NCI-H2029 treated with DMSO at 0.1 percent for 48 hours (cell line): ENCODE measurements around the gene RNU7-1.
"Not testable (repeated sequence)": the region's sequence is repeated elsewhere in the genome, so short reads cannot be mapped to it uniquely, and the experiment has no call there.

ENCODE experiments used
- DNase-seq: peaks from one replicate; lab custom pipeline; 2025; lab: John Stamatoyannopoulos, UW

Gene RNU7-1

GRCh38 chr12:6943722-6944380, at the start of gene RNU7-1, which contains the start of gene C12orf57:
Gene RNU7-1, plus strand, starts transcription at chr12:6943816.
Gene C12orf57, plus strand, starts transcription at chr12:6944022. Its CDS starts 100 bp downstream, at chr12:6944122.
- peak; percentile 98 for DNase-seq

GRCh38 chr12:6894321-6894720, 49.3 kb upstream of the RNU7-1 start:
- no peak for DNase-seq

DNA sequence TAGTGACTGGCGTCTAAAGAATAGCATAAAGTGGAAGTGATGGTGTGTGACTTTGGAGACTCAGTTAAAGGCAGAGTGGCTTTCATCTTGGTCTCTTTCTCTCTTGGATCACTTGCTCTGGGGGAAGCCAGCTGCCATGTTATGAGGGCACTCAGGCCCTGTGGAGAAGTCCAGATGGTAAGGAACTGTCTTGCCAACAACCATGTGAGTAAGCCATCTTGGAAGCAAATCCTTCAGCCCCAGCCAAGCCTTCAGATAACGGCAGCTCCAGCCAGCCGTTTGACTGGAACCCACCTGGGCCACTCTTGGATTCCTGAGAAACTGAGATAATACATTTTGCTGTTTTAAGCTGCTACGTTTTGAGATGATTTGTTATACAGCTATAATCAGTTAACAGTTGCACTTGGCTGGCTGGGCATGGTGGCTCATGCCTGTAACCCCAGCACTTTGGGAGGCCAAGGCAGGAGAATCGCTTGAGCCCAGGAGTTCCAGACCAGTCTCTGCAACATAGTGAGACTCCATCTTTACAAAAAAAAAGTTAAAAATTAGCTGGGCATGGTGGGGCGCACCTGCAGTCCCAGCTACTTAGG, 46.7 kb upstream of the RNU7-1 start:
- no peak for DNase-seq

GRCh38 chr12:6899427-6899826, 44.2 kb upstream of the RNU7-1 start:
- DNase-seq: no peak

DNA sequence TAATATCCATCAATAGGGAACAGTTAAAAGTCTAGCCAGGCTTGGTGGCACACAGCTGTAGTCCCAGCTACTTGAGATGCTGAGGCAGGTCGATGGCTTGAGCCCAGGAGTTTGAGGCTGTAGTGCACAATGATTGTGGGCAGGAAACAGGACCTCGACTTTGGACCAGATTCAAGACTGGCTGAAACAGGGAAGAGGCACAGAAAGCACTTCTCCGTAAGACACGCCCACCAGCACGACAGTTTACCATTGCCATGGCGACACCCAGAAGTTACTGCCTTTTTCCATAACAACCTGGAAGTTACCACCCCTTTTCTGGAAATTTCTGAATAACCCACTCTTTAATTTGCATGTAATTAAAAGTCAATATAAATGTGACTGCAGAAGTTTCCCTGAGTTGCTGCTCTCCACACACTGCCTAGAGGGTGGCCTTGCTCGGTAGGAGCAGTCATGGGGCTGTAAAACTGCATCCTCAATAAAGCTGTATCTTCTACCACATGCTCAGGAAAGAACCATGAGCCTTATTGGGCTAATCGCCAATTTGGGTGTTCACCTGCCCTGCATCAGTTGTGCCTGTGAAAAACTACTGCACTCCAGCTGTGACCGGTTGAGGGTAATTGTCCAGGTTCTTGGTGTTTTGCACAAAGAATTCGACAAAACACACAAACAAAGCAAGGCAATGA, 43.6 kb upstream of the RNU7-1 start:
- DNase-seq: peak; percentile 94

DNA sequence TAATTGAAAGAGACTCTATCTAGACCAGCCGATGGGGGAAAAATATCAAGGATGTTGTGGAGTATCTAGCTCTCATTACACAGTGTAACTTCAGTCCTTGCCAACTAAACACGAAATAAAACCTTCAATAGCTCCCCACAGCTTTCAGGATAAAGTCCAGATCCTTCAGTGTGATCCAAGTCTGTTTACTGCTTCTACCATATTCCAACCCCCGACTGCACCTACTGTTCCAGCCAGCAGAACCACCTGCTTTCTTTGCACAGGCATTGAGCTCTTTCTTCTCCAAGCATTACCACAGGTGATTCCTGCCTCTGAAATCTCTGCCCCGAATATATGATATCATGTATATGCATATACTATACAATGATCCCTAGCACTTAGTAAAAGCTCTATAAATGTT, 41.2 kb upstream of the RNU7-1 start:
- DNase-seq: no peak

- no peak for DNase-seq
These were observed 39.9 kb upstream of the RNU7-1 start for GRCh38 chr12:6903722-6904121.

DNA sequence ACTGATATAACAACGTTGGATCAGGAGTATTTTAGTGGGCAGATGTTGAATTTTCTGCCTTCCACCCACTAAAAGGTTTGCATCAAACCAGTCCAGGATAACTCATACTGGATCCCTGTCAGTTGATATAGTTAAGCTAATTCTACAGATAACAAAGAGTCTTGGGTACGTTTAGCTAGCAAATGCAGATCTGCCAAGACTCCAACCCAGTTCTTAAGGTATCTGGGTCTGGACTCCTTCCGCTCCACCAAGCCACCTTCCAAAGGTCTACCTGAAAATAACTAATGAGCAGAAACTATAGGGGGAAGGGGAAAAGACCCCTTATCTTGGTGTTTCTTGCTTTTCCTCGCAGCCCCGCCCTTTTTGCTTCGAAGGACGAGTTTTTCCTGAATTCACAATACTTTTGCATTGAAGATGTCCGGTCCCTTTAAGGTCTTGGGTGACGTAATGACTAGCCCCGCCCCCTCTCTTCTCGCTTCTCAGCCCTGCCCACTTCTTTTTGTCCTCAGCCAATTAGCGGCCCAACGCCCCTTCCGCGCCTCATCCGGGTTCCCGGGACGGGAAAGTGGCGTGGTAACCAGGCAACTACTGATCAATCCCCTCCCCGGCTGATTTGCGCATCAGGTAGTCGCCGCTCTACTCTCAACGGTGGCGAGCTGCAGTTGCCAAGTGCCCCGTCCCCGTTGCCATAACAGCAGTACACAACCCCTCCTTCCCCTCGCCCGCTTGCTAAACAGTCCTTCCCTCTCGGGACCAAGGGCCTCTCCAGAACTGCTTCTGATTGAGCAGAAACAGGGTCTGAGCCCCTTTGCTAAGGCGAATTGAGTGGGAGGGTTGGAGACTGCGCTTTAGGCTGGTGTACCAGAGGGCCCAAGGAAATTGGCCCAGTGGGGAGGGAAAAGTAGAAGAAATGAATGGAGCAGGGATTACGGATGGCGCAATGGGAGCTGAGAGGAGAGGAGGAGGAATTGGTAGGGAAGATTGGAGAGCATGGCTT, 39.0 kb upstream of the RNU7-1 start, which contains the start of gene LRRC23:
LRRC23 (plus strand) TSS at position 543 of the 997 bp plus-strand sequence. CDS start 812 bp downstream, outside the sequence.
- peak; percentile 91 for DNase-seq

GRCh38 chr12:6905414-6906040, 38.1 kb upstream of the RNU7-1 start:
- DNase-seq: no peak

DNA sequence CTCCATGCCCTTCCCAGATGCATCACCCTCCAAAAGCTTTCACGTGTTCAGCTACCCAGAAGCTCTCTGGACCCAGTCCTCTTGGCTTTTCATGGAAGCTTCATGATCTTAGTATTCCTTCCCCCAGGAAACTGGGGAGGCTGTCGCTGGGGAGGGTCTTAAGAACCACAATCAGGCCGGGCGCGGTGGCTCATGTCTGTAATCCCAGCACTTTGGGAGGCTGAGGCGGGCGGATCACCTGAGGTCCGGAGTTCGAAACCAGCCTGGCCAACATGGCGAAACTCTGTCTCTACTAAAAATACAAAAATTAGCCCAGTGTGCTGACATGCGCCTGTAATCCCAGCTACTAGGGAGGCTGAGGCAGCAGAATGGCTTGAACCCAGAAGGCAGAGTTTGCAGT, 35.5 kb upstream of the RNU7-1 start:
- DNase-seq: not testable (repeated sequence)

DNA sequence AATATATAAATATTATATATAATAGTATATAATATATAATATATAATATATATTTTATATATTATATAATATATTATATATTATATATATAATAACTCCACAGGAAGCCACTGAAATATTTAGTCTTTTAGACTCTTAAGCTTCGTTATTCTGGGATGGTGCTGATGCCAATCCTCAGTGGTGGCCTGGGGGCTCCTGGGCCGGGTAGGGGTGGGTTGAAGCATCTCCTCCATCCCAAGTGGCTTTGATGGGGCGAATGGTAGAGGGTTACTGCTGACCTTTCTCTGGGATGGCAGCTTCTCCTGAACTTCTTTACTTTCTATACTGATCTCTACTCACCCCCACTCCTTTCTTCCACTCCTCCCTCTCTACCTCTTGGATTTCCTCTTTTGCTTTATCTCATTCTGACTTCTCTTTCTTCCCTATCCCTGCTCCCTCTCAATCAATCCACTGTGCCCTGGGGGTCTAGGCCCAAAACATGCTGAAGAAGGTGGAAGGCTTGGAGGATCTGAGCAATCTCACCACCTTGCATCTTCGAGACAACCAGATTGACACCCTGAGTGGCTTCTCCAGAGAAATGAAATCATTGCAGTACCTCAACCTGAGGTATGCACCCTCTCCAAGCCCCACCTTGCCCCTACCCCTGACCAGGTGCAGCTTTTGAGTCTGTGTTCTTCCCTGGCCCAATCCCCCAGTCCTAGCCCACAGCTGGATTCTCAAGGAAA, 34.0 kb upstream of the RNU7-1 start:
- DNase-seq: no peak

- no peak for DNase-seq
These were observed 31.3 kb upstream of the RNU7-1 start for GRCh38 chr12:6912164-6912935.

GRCh38 chr12:6914246-6914946, 29.2 kb upstream of the RNU7-1 start, which contains the start of gene ENO2:
Gene ENO2, plus strand, starts transcription at chr12:6914580. Its CDS starts 1,253 bp downstream, at chr12:6915833.
- no peak for DNase-seq

DNA sequence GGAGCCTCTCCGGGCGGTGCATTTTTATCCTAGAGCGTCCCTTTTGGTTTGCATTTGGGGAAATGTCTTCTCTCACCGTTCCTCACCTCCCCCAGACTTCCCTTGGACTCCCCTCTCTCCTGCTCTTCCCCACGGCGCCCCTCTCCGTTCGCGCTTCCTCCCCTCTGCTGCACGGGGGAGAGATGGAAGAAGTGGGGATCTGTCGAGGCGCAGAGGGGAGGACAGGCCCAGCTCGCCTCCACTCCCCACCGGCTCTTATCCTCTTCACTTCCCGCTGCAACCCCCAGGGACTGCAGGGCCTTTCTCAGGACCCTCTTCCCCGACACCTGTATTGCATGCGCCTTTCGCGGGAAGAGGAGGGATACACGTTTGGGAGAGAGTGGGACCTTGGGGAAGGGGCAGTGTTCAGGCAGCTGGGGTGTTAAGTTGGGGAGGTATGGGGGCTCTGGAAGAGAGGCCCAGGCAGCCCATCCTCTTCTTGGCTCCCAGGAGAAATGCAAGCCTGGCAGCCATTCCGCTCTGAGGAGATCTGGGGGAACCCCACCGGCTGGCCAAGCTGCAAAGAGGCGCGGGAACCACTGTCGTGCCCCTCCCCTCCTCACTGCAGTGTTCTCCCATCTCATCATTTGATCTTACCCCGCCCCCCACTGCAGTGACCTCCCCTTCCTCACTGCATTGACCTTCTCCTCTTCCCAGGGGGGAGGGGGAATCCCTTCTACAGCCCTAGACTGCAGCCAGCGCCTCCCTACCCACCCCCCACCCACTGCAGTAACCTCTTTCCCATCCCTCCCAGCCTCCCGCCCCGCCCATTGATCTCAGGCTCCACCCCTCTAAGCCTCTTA, 28.4 kb upstream of the RNU7-1 start:
- DNase-seq: no peak

DNA sequence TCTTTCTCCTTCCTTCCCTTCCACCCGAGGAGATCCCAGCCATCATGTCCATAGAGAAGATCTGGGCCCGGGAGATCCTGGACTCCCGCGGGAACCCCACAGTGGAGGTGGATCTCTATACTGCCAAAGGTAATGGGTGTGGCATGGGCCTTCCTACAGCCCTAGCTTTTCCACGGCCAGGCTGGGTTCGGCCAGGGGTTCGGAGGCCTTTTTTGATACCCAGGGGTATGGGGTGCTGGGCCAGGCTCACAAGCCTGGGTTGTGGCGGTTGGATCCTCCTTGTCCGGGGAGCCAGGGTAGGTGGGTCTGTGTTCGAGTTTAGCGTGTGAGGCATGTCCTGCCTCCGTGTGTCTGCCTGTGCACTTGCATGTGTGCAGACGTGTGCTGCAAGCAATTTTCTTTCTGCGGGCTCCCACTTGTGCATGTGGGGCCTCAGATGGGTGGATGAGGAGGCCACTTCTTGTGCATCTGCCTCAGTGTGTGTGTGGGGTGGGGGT, 27.8 kb upstream of the RNU7-1 start:
- DNase-seq: no peak

- DNase-seq: no peak
These were observed 27.0 kb upstream of the RNU7-1 start for GRCh38 chr12:6916426-6917200.
